Urothelium cell line (cell line): Measurements from ENCODE around the gene SBF1.
A peak's percentile ranks its signal among the peaks of the same experiment; 100 is the strongest.

Experiments used
- DNase-seq: peaks from one replicate; pipeline ENCODE4 v3.0.0; 2011; ENCODE audit warnings: low spot score, mixed read lengths
- FAIRE-seq: peaks from 2 replicates; lab custom pipeline; 2011; peaks lifted over from hg19 to GRCh38; lab: Jason Lieb, UNC

SBF1 gene

GRCh38 chr22:50446708-50447575 lies 27.9 kb downstream of the SBF1 start:
- FAIRE-seq (no peak), DNase-seq (no peak)

DNA sequence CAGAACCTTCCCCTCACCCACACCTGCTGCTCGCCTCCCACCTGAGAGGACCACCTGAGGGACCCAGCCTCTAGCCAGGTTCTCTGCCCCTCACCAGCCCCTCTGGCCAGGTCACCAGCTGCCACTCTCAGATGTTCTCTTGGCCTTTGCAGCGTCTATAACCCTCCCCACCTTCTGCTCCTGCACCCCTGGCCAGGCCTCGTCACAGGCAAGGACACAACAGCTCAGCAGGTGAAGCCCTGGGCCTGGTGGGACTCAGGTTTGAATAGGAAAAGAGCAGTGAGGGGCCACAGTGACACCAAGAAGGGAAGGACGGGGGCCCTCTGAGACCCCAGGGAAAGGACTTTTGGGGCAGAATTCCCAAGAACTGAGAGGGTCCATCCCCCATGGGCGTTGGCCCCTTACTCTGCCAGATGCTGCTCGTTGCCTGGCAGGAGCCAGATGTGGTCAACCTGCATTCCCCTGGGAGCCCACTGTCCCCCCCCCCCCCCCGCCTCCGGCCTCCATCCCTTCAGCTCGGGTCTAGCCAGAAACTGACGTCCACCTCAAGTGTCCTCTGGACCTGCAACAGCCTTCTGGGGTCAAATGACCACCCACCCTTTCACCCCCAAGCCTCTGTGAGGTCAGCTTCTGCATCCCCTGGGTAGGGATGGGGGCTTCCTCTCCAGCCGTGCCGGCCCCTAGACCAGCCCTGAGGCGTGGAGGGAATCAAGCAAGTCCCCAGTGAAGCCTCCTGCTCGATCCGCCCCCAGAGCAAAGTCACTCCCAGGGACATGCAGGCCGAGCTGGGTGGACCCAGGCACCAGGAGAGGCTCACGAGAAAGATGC lies 28.7 kb downstream of the SBF1 start:
- no peak for DNase-seq
- no peak for FAIRE-seq

GRCh38 chr22:50445071-50445879 lies 29.6 kb downstream of the SBF1 start:
- DNase-seq (no peak), FAIRE-seq (peak; percentile 17)

GRCh38 chr22:50444663-50445062 lies 30.2 kb downstream of the SBF1 start:
- FAIRE-seq (no peak), DNase-seq (no peak)

- no peak for FAIRE-seq
- DNase-seq, result no peak
These were observed 30.8 kb downstream of the SBF1 start for GRCh38 chr22:50443801-50444625.

DNA sequence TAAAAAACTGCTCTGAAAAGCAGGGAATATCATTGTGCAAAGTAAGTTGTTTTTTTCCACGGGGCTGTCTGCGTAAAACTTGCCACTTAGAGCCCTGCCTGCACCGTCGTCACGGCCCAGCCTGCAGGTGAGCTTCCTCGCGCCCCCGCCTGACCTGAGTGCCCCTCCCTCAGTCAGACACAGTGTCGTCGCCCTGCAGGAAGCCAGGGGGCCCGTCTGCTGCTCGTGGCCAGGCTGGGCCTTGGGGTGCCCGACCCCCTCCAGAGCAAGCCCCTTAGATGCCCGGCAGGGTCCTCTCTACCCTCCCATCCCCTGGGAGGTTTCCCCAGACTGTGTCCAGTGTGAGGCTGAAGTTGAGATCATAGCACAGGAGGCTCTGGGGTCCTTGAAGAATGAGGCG lies 31.6 kb downstream of the SBF1 start:
- FAIRE-seq (no peak), DNase-seq (no peak)

DNA sequence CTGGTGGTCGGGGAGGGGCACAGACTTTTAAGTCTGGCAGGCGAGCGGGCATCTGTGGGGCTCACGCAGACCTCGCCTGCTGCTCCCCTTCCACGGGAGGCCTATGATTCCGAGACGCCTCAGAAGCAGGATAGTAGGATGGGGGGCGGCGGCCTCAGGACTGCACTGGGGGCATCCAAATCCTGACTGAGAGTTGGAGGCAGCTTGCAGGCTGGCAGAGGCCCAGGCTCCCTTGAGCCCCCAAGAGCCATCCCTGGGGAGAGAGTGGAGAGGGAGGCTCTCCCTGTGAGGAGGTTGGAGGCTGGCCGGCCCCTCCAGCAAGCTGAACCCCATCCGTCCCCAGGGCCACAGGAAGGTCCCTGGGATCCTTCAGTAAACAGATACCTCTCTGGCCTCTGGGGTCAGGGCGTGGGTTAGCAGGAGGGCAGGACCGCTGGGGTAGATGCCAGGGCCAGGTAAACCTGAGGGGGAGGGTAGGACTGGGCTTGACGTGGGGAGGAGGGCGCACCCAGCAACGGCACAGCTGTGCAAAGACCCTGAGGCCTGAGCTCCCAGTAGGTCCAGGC lies 33.3 kb downstream of the SBF1 start:
- no peak for FAIRE-seq
- no peak for DNase-seq

DNA sequence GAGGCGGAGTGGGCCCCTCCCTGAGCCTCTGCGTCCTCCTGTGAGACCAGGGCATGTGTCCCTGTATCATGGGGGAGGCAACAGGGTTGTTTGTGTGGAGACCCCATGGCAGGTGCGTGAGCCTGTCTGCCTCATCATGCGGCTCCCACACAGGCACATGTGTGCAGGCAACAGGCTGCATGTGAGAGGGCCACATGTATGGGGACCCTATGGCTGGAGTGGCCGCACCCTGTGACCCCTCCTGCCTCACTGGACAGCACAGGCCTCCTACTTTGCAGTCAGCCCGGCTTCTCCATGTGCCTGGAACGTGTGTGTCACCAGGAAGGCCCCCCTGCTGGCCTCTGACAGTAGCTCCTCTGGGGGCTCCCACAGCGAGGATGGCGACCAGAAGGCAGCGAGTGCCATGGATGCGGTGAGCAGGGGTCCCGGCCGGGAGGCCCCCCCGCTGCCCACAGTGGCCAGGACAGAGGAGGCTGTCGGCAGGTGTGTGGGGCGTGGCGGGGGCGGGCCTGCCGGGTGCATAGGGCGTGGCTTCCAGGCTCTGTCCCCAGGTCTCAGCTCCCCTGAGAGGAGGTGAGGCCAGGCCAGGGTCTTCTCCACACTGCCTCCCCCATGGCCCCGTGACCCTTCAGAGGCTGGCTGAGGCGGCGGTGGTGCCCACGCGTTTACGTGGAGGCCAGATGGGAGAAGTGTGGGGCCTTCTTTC lies 34.1 kb downstream of the SBF1 start:
- DNase-seq (no peak), FAIRE-seq (no peak)

- no peak for DNase-seq
- no peak for FAIRE-seq
These were observed 34.9 kb downstream of the SBF1 start for GRCh38 chr22:50439871-50440331.

- FAIRE-seq (no peak), DNase-seq (no peak)
These were observed 35.4 kb downstream of the SBF1 start for GRCh38 chr22:50439314-50439870.

DNA sequence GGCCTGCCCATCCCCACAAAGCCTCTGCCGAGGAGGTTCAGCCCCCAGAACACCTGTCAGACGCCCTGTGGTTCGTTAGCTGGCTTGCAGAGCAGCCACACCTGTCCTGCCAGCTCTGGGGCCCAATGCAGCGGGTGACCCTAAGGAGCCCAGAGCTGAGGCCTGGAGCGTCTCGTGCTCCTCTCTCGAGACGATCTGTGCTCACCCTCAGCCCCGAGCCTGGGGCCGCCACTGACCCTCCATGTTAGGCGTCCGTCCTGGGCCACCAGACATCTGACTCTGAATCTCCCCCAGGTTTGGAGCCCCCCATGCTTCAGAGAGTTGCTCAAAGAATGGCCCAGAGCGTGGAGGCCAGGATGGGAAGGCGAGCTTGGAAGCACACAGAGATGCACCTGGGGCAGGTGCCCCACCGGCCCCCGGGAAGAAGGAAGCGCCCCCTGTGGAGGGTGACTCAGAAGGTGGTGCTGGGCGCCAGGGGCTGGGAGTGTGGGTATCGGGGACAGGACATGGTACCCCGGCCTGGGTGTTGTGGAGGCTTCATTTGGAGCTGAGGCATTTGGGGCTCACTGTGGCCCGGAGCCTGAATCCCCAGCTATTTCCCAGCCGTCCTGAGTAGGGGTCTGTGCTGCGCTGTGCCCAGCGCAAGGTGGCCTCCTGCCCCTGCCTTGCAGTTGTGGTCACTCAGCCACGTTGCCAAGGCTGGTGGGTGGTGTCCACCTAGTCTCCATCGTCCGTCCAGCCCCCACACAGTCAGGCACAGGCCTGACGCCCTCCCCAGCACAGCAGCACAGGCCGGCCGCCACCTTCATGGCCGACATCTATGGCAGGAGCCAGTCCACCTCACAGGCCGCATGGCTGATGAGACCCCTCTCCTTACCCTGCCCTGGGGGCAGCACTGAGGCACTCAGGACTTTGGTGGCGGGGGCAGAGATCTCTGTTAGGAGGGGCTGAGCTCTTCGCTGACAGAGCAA lies 36.2 kb downstream of the SBF1 start:
- DNase-seq (no peak), FAIRE-seq (peak; percentile 85)

DNA sequence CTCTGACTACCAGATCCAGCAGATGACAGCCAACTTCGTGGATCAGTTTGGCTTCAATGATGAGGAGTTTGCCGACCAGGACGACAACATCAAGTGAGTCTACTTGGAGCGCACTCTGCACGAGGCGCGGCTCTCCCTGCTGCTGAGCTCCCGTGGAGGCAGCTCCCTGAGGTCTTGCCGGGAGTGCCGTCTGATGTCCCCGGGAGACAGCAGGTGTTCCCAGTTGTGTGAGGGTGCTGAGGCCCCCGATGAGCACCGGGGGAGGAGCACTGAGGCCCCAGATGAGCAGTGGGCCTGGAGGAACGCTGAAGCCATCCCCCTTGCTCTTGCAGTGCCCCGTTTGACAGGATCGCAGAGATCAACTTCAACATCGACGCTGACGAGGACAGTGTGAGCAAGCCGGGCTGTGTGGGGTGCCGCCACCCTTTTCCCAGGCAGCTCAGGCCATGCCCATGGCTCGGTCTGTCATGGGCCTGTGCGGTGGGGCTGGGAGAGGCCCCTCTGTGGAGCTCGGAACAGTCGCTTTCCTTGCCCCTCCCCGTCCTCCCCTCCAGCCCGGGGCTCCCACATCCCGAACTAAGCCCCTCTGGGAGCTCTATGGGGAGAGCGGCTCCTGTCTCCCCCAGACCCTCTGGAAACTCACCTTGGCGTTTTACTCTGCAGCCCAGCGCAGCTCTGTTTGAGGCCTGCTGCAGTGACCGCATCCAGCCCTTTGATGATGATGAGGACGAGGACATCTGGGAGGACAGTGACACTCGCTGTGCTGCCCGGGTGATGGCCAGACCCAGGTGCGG lies 37.1 kb downstream of the SBF1 start:
- FAIRE-seq, result peak; percentile 42

GRCh38 chr22:50436841-50437341 lies 37.9 kb downstream of the SBF1 start:
- DNase-seq, result no peak
- FAIRE-seq, result no peak

More for the DNA sequence above, 37.1 kb downstream of the SBF1 start:
- no peak for DNase-seq

DNA sequence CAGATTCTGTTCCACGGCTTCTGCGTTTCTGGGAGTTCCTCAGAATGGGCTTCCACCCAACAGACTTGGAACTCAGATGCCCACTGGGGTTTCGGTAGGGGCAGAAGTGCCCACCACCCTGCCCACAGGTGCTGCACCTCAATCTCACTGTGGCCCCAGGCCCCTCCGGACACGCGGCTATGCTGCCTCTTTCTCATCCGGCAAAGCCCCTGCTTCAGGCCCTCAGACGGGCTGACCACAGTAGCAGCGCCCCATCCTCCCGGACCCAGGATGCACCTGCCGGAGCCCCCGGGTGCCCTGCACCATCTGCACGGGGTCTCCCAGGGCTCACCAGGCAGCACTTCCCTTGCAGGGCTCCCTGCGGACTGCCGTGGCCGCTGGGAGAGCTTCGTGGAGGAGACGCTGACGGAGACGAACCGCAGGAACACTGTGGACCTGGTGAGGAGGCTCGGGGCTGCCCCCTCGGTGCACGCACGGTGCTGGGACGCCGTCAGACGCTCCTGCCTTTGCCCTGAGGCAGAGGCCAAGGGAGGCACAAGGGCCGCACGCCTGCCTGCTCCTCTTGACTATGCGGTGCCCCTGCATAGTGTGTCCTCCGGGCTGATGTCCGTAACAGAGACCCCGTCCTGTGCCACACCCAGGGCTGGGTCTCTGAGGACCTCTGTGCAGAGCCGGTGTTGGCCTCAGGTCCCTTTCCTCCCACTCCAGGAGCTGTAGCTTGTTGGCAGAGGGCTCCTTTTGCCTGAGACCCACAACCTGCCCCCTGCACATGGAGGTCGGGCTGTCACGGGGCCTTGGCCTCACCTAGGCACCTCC lies 38.6 kb downstream of the SBF1 start:
- FAIRE-seq (no peak), DNase-seq (no peak)

DNA sequence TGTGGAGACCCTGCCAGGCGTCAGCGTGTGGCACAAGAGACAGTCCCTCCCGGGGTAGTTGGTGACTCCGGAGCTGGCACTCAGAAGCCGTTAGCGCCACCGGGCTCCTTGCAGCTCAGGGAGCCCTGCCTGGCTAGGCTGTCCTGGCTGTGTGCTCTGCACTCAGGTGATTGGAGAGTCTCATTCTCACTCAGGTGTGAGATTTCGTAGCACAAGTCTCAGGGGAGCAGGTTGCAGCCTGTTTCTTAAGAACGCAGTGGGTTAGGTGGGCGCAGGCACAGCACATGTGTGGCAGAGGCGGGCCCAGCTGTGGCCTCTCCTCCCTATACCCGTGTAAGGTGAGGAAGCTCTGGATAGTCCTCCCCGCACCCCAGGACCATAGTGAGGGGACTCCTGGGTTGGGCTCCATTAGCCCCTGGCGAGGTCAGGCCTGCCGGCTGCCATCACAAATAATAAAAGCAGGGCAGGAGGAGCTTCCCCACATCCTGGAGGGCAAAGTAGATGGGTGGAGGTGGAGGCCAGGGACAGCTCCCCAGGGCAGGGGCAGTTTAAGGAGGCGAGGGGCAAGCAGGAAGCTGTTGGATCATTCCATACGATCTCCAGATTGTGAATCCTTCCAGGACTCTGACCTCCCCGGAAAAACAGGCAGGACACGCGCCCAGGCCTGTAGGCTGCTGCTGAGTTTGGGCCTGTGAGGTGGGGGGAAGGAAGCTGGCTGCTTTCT lies 39.4 kb downstream of the SBF1 start:
- no peak for FAIRE-seq
- no peak for DNase-seq
